PC-9 (cell line): ENCODE data around the gene DNAJC15. TPM values are rescaled to one million over a fixed set of nuclear protein-coding genes. Genes with fewer than 3 reads are reported as not detected.

Experiments
- BruUV-seq: library from RNA; stranded (reverse); fragments of 400-500 nt; replicated peaks from 2 replicates; lab custom pipeline; 2021; lab: Mats Ljungman, UMichigan
- CTCF ChIA-PET: fragments of 300-600 bp; sonication (Branson Sonifier 250); formaldehyde crosslinking; loops from one replicate; lab custom pipeline; 2022; ENCODE audit warnings: antibody characterized with exemption; lab: Charles Lee
- POLR2A ChIA-PET: fragments of 300-600 bp; sonication (Branson Sonifier 250); formaldehyde crosslinking; loops from one replicate; lab custom pipeline; 2022; ENCODE audit warnings: antibody characterized with exemption; ENCODE audit not compliant: unreplicated experiment; lab: Charles Lee
- DNase-seq, 2 experiments: peaks; one replicate each; pipeline versions ENCODE4 v3.0.0 to v3.0.0-alpha.2; 2015 to 2022; ENCODE audit warnings: mixed read lengths in 1 of 2
- H2AFZ ChIP-seq: fragments of 200-600 bp; sonication (generic); 2 replicates; pipeline ENCODE4 v1.8.1; 2017; ENCODE audit warnings: antibody characterized with exemption
- H3F3A ChIP-seq: fragments of 200-600 bp; sonication (generic); 2 replicates; pipeline ENCODE4 v1.8.1; 2017; ENCODE audit warnings: antibody characterized with exemption, mild to moderate bottlenecking, low read depth; ENCODE audit not compliant: insufficient read depth
- H3K27ac ChIP-seq: fragments of 200-600 bp; sonication (generic); 2 replicates; pipeline ENCODE4 v1.6.1; 2016; ENCODE audit warnings: mixed run types
- H3K27me3 ChIP-seq: fragments of 200-600 bp; sonication (generic); 2 replicates; pipeline ENCODE4 v1.6.1; 2016; ENCODE audit warnings: low read depth, mixed run types; ENCODE audit not compliant: insufficient read depth
- H3K36me3 ChIP-seq: fragments of 200-600 bp; sonication (generic); 2 replicates; pipeline ENCODE4 v1.6.1; 2016; ENCODE audit warnings: low read depth, mixed run types
- H3K4me1 ChIP-seq: fragments of 200-600 bp; sonication (generic); replicated peaks from 2 replicates; pipeline ENCODE4 v1.6.1; 2016; ENCODE audit warnings: mixed run types; ENCODE audit not compliant: insufficient read depth
- H3K4me2 ChIP-seq: fragments of 200-600 bp; sonication (generic); 2 replicates; pipeline ENCODE4 v1.6.1; 2017; ENCODE audit warnings: mixed run types
- H3K4me3 ChIP-seq: fragments of 200-600 bp; sonication (generic); 2 replicates; pipeline ENCODE4 v1.6.1; 2016; ENCODE audit warnings: mixed run types
- H3K79me2 ChIP-seq: fragments of 200-600 bp; sonication (generic); 2 replicates; pipeline ENCODE4 v1.6.1; 2017; ENCODE audit warnings: low read depth, mixed run types
- H3K9me2 ChIP-seq: fragments of 200-600 bp; sonication (generic); 2 replicates; pipeline ENCODE4 v1.8.1; 2017; ENCODE audit warnings: mild to moderate bottlenecking; ENCODE audit not compliant: insufficient read depth
- H3K9me3 ChIP-seq: fragments of 200-600 bp; sonication (generic); 2 replicates; pipeline ENCODE4 v1.8.1; 2016; ENCODE audit warnings: low read depth; ENCODE audit not compliant: insufficient read depth
- H4K20me1 ChIP-seq: fragments of 200-600 bp; sonication (generic); 2 replicates; pipeline ENCODE4 v1.8.1; 2017; ENCODE audit not compliant: insufficient read depth
- CTCF ChIP-seq: fragments of 200-600 bp; sonication (generic); conservative IDR thresholded peaks from 2 replicates; pipeline ENCODE4 v1.6.1; 2017; ENCODE audit warnings: mixed run types, antibody characterized with exemption, mild to moderate bottlenecking, moderate library complexity
- EZH2 ChIP-seq: fragments of 200-600 bp; sonication (generic); IDR thresholded peaks from 2 replicates; pipeline ENCODE4 v1.8.0; 2017; ENCODE audit warnings: antibody characterized with exemption, low read depth
- intact Hi-C: fragments of 100-400 bp; cut with micrococcal nuclease; formaldehyde crosslinking; loops from one replicate; pipeline ENCODE4 v1.10.0; 2022; ENCODE audit not compliant: unreplicated experiment
- total RNA-seq: library from RNA; stranded (reverse); gene quantifications from 2 replicates; pipeline ENCODE4 v1.2.3, GENCODE V29; 2021

DNAJC15 gene
- total RNA-seq, 1 experiment from 2014 or later, result 14.8 TPM

GRCh38 chr13:43126420-43126819, 103.0 kb downstream of the DNAJC15 start:
- TF ChIP-seq CTCF (no peak), EZH2 (no peak)
- BruUV-seq, result no TSS peak
- H3K27ac ChIP-seq, result no peak overlapping the region
- ChIA-PET CTCF (no interaction called here), POLR2A (no interaction called here)
- no peaks in the 10 kb centered on the region for H3K79me2 ChIP-seq
- no peak overlapping the region for H3K4me3 ChIP-seq
- no peaks in the 10 kb centered on the region for H3K9me3 ChIP-seq
- H3K36me3 ChIP-seq, result no peaks in the 10 kb centered on the region
- intact Hi-C loops, result no loop called here
- no peak for DNase-seq
- H3K4me1 ChIP-seq, result no peaks in the 10 kb centered on the region
- H3K9me2 ChIP-seq, result no peaks in the 10 kb centered on the region
- H3K27me3 ChIP-seq, result no peaks in the 10 kb centered on the region
- H3F3A ChIP-seq, result no peaks in the 10 kb centered on the region
- H2AFZ ChIP-seq, result no peak overlapping the region
- H4K20me1 ChIP-seq, result no peaks in the 10 kb centered on the region
- no peak overlapping the region for H3K4me2 ChIP-seq

- DNase-seq, result no peak
- TF ChIP-seq EZH2 (no peak), CTCF (no peak)
- no TSS peak for BruUV-seq
- H3K4me1 ChIP-seq, result peaks cover 3% of the 10 kb centered on the region; the same call in 1 of the 2 replicates
- no peak overlapping the region for H3K27ac ChIP-seq
- no peak overlapping the region for H2AFZ ChIP-seq
- H3K9me2 ChIP-seq, result no peaks in the 10 kb centered on the region
- H3K27me3 ChIP-seq, result no peaks in the 10 kb centered on the region
- POLR2A ChIA-PET, result no interaction called here
- H3K4me3 ChIP-seq, result no peak overlapping the region
- CTCF ChIA-PET, result no interaction called here
- no peaks in the 10 kb centered on the region for H3K36me3 ChIP-seq
- H3F3A ChIP-seq, result no peaks in the 10 kb centered on the region
- intact Hi-C loops, result no loop called here
- H4K20me1 ChIP-seq, result no peaks in the 10 kb centered on the region
- H3K79me2 ChIP-seq, result no peaks in the 10 kb centered on the region
- H3K4me2 ChIP-seq, result no peak overlapping the region
- no peaks in the 10 kb centered on the region for H3K9me3 ChIP-seq
Measured at GRCh38 chr13:43127103-43127798, 103.9 kb downstream of the DNAJC15 start.

GRCh38 chr13:43127827-43128226, 104.4 kb downstream of the DNAJC15 start:
- Histone ChIP-seq H3K79me2 (no peaks in the 10 kb centered on the region), H3K27me3 (no peaks in the 10 kb centered on the region), H3K4me3 (no peak overlapping the region), H3K9me3 (no peaks in the 10 kb centered on the region), H3K4me2 (no peak overlapping the region), H3K27ac (no peak overlapping the region), H2AFZ (no peak overlapping the region), H3F3A (no peaks in the 10 kb centered on the region), H3K4me1 (peaks cover 7% of the 10 kb centered on the region; the same call in 1 of the 2 replicates), H3K36me3 (no peaks in the 10 kb centered on the region), H3K9me2 (no peaks in the 10 kb centered on the region), H4K20me1 (no peaks in the 10 kb centered on the region)
- intact Hi-C loops, result no loop called here
- DNase-seq, result no peak
- BruUV-seq, result no TSS peak
- ChIA-PET POLR2A (no interaction called here), CTCF (no interaction called here)
- TF ChIP-seq CTCF (no peak), EZH2 (no peak)
